H1 (cell line): ENCODE measurements around the gene CRISPLD2. TPM values are rescaled to one million over a fixed set of nuclear protein-coding genes. Genes with fewer than 3 reads are reported as not detected.

Experiments
- CTCF ChIA-PET: fragments of 300-600 bp; sonication (Branson Sonifier 250); formaldehyde crosslinking; loops from one replicate; lab custom pipeline; 2021; ENCODE audit not compliant: partially characterized antibody; lab: Charles Lee
- POLR2A ChIA-PET: fragments of 300-600 bp; sonication (Branson Sonifier 250); formaldehyde crosslinking; loops from one replicate; lab custom pipeline; 2021; ENCODE audit warnings: inconsistent platforms; ENCODE audit not compliant: partially characterized antibody; lab: Charles Lee
- DNase-seq, 2 experiments: peaks; one replicate each; pipeline versions ENCODE4 v3.0.0 to v3.0.0-alpha.2; 2010 to 2022; ENCODE audit warnings: low spot score in 2 of 2, low read depth in 1 of 2, mixed read lengths in 1 of 2
- FAIRE-seq: peaks from 2 replicates; lab custom pipeline; 2011; peaks lifted over from hg19 to GRCh38; lab: Jason Lieb, UNC
- H2AFZ ChIP-seq: 2 replicates; pipeline ENCODE4 v1.8.1; 2012; ENCODE audit warnings: low read length, inconsistent platforms
- H2AK5ac ChIP-seq: 2 replicates; pipeline ENCODE4 v1.6.1; 2013; ENCODE audit warnings: low read depth, low read length
- H2BK120ac ChIP-seq: replicated peaks from 2 replicates; pipeline ENCODE3; 2013; ENCODE audit warnings: low read depth, low read length, inconsistent platforms
- H2BK12ac ChIP-seq: 2 replicates; pipeline ENCODE4 v1.6.1; 2013; ENCODE audit warnings: low read depth, low read length
- H2BK15ac ChIP-seq: 2 replicates; pipeline ENCODE4 v1.6.1; 2013; ENCODE audit warnings: low read length
- H2BK20ac ChIP-seq: 2 replicates; pipeline ENCODE4 v1.6.1; 2013; ENCODE audit warnings: low read length
- H2BK5ac ChIP-seq: 2 replicates; pipeline ENCODE4 v1.6.1; 2013; ENCODE audit warnings: low read depth, low read length
- H3K14ac ChIP-seq: 2 replicates; pipeline ENCODE4 v1.6.1; 2013; ENCODE audit warnings: inconsistent platforms; ENCODE audit not compliant: insufficient read length
- H3K18ac ChIP-seq: 2 replicates; pipeline ENCODE4 v1.6.1; 2013; ENCODE audit warnings: low read length; ENCODE audit errors: extremely low read depth
- H3K23ac ChIP-seq: 2 replicates; pipeline ENCODE4 v1.6.1; 2013; ENCODE audit warnings: inconsistent platforms; ENCODE audit not compliant: insufficient read length
- H3K23me2 ChIP-seq: 2 replicates; pipeline ENCODE4 v1.6.1; 2013; ENCODE audit warnings: low read depth, low read length
- H3K27ac ChIP-seq: 2 replicates; pipeline ENCODE4 v1.6.1; 2011; ENCODE audit warnings: low read depth, low read length, inconsistent platforms
- H3K27me3 ChIP-seq, 4 experiments: replicated peaks in 1 of 4; 1 replicate in 1 of 4; 2 replicates in 3 of 4; pipeline versions ENCODE4 v1.6.1 to v1.8.1; 2011 to 2013; ENCODE audit warnings: low read length in 3 of 4, mild to moderate bottlenecking in 3 of 4, inconsistent platforms in 2 of 4, mixed read lengths in 2 of 4, moderate library complexity in 1 of 4; ENCODE audit not compliant: control insufficient read depth in 3 of 4, insufficient read depth in 3 of 4; ENCODE audit errors: extremely low read depth in 1 of 4
- H3K36me3 ChIP-seq, 4 experiments: 2 replicates each; pipeline versions ENCODE4 v1.6.1 to v1.8.1; 2011 to 2013; ENCODE audit warnings: mild to moderate bottlenecking in 4 of 4, low read length in 3 of 4, moderate library complexity in 2 of 4, control low read depth in 1 of 4, inconsistent platforms in 1 of 4; ENCODE audit not compliant: insufficient read depth in 4 of 4, control insufficient read depth in 2 of 4
- H3K4ac ChIP-seq: replicated peaks from 2 replicates; pipeline ENCODE3; 2013; ENCODE audit warnings: low read length, low read depth, mixed read lengths, inconsistent platforms; ENCODE audit not compliant: insufficient read length
- H3K4me1 ChIP-seq, 4 experiments: replicated peaks in 1 of 4; 1 replicate in 1 of 4; 2 replicates in 3 of 4; pipeline versions ENCODE4 v1.6.1 to v1.8.1; 2011 to 2013; ENCODE audit warnings: low read length in 3 of 4, inconsistent platforms in 2 of 4, mixed read lengths in 1 of 4; ENCODE audit not compliant: insufficient read depth in 4 of 4, control insufficient read depth in 3 of 4
- H3K4me2 ChIP-seq, 2 experiments: 2 replicates each; pipeline versions ENCODE4 v1.6.1 to v1.8.1; 2011 to 2013; ENCODE audit warnings: low read depth in 2 of 2, low read length in 2 of 2, control low read depth in 1 of 2, inconsistent platforms in 1 of 2, mild to moderate bottlenecking in 1 of 2; ENCODE audit not compliant: insufficient read depth in 1 of 2
- H3K4me3 ChIP-seq, 4 experiments: fragments of 200-600, 300-600 bp in 1 of 4; sonication (generic), shearing (Covaris generic), sonication (Bioruptor Twin) in 1 of 4; 2 replicates each; pipeline versions ENCODE4 v1.5.1 to v1.8.1; 2011 to 2016; ENCODE audit warnings: low read length in 4 of 4, low read depth in 3 of 4, control low read depth in 2 of 4, inconsistent platforms in 2 of 4, mild to moderate bottlenecking in 2 of 4, mixed read lengths in 1 of 4, moderate library complexity in 1 of 4; ENCODE audit not compliant: insufficient read depth in 2 of 4; ENCODE audit errors: extremely low read depth in 1 of 4
- H3K56ac ChIP-seq: replicated peaks from 2 replicates; pipeline ENCODE3; 2013; ENCODE audit warnings: low read depth, mild to moderate bottlenecking, mixed read lengths, low read length, inconsistent platforms; ENCODE audit not compliant: insufficient read length
- H3K79me1 ChIP-seq: 2 replicates; pipeline ENCODE4 v1.6.1; 2013; ENCODE audit warnings: low read depth, low read length, control low read depth
- H3K79me2 ChIP-seq, 2 experiments: 2 replicates each; pipeline versions ENCODE4 v1.6.1 to v1.8.1; 2012 to 2013; ENCODE audit warnings: low read length in 2 of 2, mild to moderate bottlenecking in 2 of 2, inconsistent platforms in 1 of 2; ENCODE audit not compliant: insufficient read depth in 2 of 2, control insufficient read depth in 1 of 2
- H3K9ac ChIP-seq, 4 experiments: replicated peaks in 1 of 4; 1 replicate in 1 of 4; 2 replicates in 3 of 4; pipeline versions ENCODE4 v1.6.1 to v1.8.1; 2011 to 2013; ENCODE audit warnings: low read depth in 3 of 4, low read length in 3 of 4, control low read depth in 2 of 4, mild to moderate bottlenecking in 2 of 4, moderate library complexity in 2 of 4, inconsistent platforms in 1 of 4; ENCODE audit errors: extremely low read depth in 1 of 4
- H3K9me3 ChIP-seq, 2 experiments: 2 replicates each; pipeline versions ENCODE4 v1.6.1 to v1.8.1; 2012 to 2013; ENCODE audit warnings: mild to moderate bottlenecking in 2 of 2, moderate library complexity in 2 of 2, control low read depth in 1 of 2, inconsistent platforms in 1 of 2, low read depth in 1 of 2, low read length in 1 of 2, mixed read lengths in 1 of 2; ENCODE audit not compliant: insufficient read depth in 2 of 2
- H4K20me1 ChIP-seq, 2 experiments: replicated peaks in 1 of 2; 2 replicates each; pipeline versions ENCODE3 to v1.8.1; 2011 to 2013; ENCODE audit warnings: inconsistent platforms in 2 of 2, low read length in 2 of 2, mild to moderate bottlenecking in 1 of 2; ENCODE audit not compliant: insufficient read depth in 2 of 2, control insufficient read depth in 1 of 2
- H4K5ac ChIP-seq: 2 replicates; pipeline ENCODE4 v1.6.1; 2013; ENCODE audit warnings: low read length, low read depth, mixed read lengths, inconsistent platforms; ENCODE audit not compliant: insufficient read length
- H4K8ac ChIP-seq: 2 replicates; pipeline ENCODE4 v1.8.0; 2013; ENCODE audit warnings: mild to moderate bottlenecking, moderate library complexity, low read length, inconsistent platforms; ENCODE audit not compliant: insufficient read depth; ENCODE audit errors: extremely low read depth
- H4K91ac ChIP-seq: replicated peaks from 2 replicates; pipeline ENCODE3; 2013; ENCODE audit warnings: low read length, mixed read lengths, inconsistent platforms; ENCODE audit not compliant: insufficient read length
- ATF3 ChIP-seq: IDR thresholded peaks from 2 replicates; pipeline ENCODE4 v1.6.1; 2011; ENCODE audit warnings: low read depth, mild to moderate bottlenecking, low read length; ENCODE audit not compliant: insufficient read depth
- CBX5 ChIP-seq: fragments of 300-800, 300-1000 bp; sonication (generic); IDR thresholded peaks from 2 replicates; pipeline ENCODE4 v1.7.1; 2016; ENCODE audit warnings: antibody characterized with exemption, low read length, low read depth
- CEBPB ChIP-seq: IDR thresholded peaks from 2 replicates; pipeline ENCODE4 v1.6.1; 2012; ENCODE audit warnings: low read depth, low read length
- JUN ChIP-seq: IDR thresholded peaks from 2 replicates; pipeline ENCODE4 v1.6.1; 2011; ENCODE audit warnings: low read depth, mild to moderate bottlenecking, improper control_type of control experiment, low read length
- KDM4A ChIP-seq: IDR thresholded peaks from one replicate; pipeline ENCODE4 v1.7.1; 2012; ENCODE audit warnings: low read depth, mild to moderate bottlenecking, moderate library complexity, low read length, inconsistent platforms; ENCODE audit not compliant: severe bottlenecking
- SP4 ChIP-seq: IDR thresholded peaks from 2 replicates; pipeline ENCODE4 v1.6.1; 2012; ENCODE audit warnings: low read length, inconsistent platforms
- SRF ChIP-seq: IDR thresholded peaks from 2 replicates; pipeline ENCODE4 v1.6.1; 2011; ENCODE audit warnings: mild to moderate bottlenecking, low read depth, low read length, moderate library complexity
- TAF1 ChIP-seq: IDR thresholded peaks from 2 replicates; pipeline ENCODE4 v1.6.1; 2011; ENCODE audit warnings: mild to moderate bottlenecking, low read depth, low read length
- WGBS, 2 experiments: shearing (Covaris generic) in 1 of 2; methylation state at CpG; one replicate each; pipeline versions ENCODE4 v1.1.6 to v1.1.7; 2013 to 2015; ENCODE audit warnings: low lambda C conversion rate in 2 of 2, mixed read lengths in 2 of 2, inconsistent platforms in 1 of 2, low coverage in 1 of 2, missing lambda C conversion rate in 1 of 2; ENCODE audit not compliant: insufficient replicate concordance in 2 of 2, insufficient coverage in 1 of 2, insufficient read length in 1 of 2; ENCODE audit errors: extremely low coverage in 1 of 2, missing lambda C conversion rate in 1 of 2; 5-methylcytosine and 5-hydroxymethylcytosine counted together
- polyA plus RNA-seq, 7 experiments: library from polyadenylated mRNA; depleted of rRNA in 3 of 7; stranded (reverse) in 5 of 7; unstranded in 2 of 7; fragments of >200 nt in 5 of 7; fragments of 200-250 nt in 2 of 7; gene quantifications; 1 replicate in 5 of 7; 2 replicates in 1 of 7; 4 replicates in 1 of 7; pipeline versions ENCODE4 v1.2.1 to v1.2.3, GENCODE V29; 2011 to 2013; ENCODE audit warnings: missing spikeins in 2 of 7, mixed read lengths in 2 of 7
- total RNA-seq: library from RNA; stranded (reverse); fragmentation: NEBNext Ultra II Directional; extraction: Animal tissue kit (Norgen Biotek cat#: 25700); gene quantifications from 2 replicates; pipeline ENCODE4 v1.2.1, GENCODE V29; 2021
- TF ChIP-seq, protein P1 (sequence below), 3 experiments: IDR thresholded peaks; 1 replicate in 2 of 3; 2 replicates in 1 of 3; pipeline versions ENCODE4 v1.5.1 to v1.6.1; 2011; ENCODE audit warnings: low read length in 3 of 3, mild to moderate bottlenecking in 3 of 3, inconsistent platforms in 2 of 3, low read depth in 1 of 3, moderate library complexity in 1 of 3; ENCODE audit not compliant: insufficient read depth in 1 of 3; ENCODE audit errors: control extremely low read depth in 1 of 3

The CRISPLD2 gene
- total and polyA plus RNA-seq, 2 of the 8 experiments (the other 6 are each of a cell fraction or from before 2014, with no cell fraction given), result 2.7 to 5.1 TPM

DNA sequence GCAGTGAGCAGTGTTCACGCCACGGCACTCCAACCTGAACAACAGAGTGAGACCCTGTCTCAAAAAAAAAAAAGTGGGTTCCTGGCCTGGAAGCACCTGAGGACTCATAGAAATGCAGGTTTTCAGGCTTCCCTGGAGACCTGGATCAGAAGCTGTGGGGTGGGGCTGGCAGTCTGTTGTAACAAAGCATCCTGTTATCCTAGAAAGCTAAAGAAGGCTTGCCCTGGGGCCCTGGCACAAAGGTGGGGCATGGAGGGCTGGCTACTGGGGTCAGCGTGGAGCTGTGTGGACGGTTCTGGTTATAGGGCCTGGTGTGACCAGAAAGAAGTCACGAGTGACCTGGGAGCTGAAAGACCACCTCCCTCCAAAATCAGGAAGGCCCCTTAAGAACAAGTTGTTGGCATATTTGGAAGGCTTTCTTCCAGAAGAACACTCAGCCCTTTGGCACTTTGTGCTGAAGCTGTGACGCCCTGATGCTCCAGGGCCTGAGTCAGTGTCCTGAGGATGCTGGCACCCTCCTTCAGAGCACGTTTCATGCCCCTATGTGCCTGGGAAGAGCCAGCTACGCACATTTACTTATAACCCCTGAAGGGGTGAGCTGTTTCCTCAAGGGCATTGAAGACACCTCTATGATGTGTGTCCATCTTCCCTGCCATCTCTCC lies 6.2 kb downstream of the CRISPLD2 start:
- H3K36me3 ChIP-seq, result no peaks in the 10 kb centered on the region
- no peak overlapping the region for H2BK5ac ChIP-seq
- H3K27me3 ChIP-seq, result peaks cover 0 to 4% (median 1%) of the 10 kb centered on the region in 4 experiments; a peak in 5 of 7 replicates
- no peak overlapping the region for H2AFZ ChIP-seq
- H3K9ac ChIP-seq, result no peak overlapping the region
- ChIA-PET POLR2A (interaction anchor here (1.3 kb wide), 1 partner anchor 145 kb away, joined by 3 read pairs; no protein-coding TSS in a partner anchor), CTCF (interaction anchor here (0.6 to 2.2 kb wide), 9 partner anchors 10 to 507 kb away, joined by 3 to 9 read pairs (median 4); no protein-coding TSS in a partner anchor)
- H3K18ac ChIP-seq, result no peak overlapping the region
- no peak overlapping the region for H3K23ac ChIP-seq
- DNase-seq, result no peak
- H2BK120ac ChIP-seq, result no peak overlapping the region
- H3K27ac ChIP-seq, result no peak overlapping the region
- 91% methylated on average over 8 of the region's 8 CpGs; no CpG with 5 or more reads in 1 of the 2 experiments for WGBS, 2 experiments
- no peak overlapping the region for H3K4ac ChIP-seq
- no peak overlapping the region for H4K8ac ChIP-seq
- no peak for FAIRE-seq
- no peaks in the 10 kb centered on the region for H3K23me2 ChIP-seq
- no peaks in the 10 kb centered on the region for H3K9me3 ChIP-seq
- H3K4me2 ChIP-seq, result no peak overlapping the region
- no peak overlapping the region for H3K4me3 ChIP-seq
- no peak overlapping the region for H2BK12ac ChIP-seq
- no peak overlapping the region for H4K91ac ChIP-seq
- H4K20me1 ChIP-seq, result no peaks in the 10 kb centered on the region
- no peak overlapping the region for H3K56ac ChIP-seq
- H3K79me1 ChIP-seq, result no peaks in the 10 kb centered on the region
- no peaks in the 10 kb centered on the region for H3K79me2 ChIP-seq
- peaks cover 0 to 4% (median 0%) of the 10 kb centered on the region in 4 experiments; a peak in 2 of 7 replicates for H3K4me1 ChIP-seq
- no peak overlapping the region for H2BK20ac ChIP-seq
- no peak overlapping the region for H4K5ac ChIP-seq
- H3K14ac ChIP-seq, result no peak overlapping the region
- no peak overlapping the region for H2AK5ac ChIP-seq
- H2BK15ac ChIP-seq, result no peak overlapping the region
- TF ChIP-seq JUN, result no peak
- TF ChIP-seq TAF1, result no peak
- TF ChIP-seq, protein P1, sequence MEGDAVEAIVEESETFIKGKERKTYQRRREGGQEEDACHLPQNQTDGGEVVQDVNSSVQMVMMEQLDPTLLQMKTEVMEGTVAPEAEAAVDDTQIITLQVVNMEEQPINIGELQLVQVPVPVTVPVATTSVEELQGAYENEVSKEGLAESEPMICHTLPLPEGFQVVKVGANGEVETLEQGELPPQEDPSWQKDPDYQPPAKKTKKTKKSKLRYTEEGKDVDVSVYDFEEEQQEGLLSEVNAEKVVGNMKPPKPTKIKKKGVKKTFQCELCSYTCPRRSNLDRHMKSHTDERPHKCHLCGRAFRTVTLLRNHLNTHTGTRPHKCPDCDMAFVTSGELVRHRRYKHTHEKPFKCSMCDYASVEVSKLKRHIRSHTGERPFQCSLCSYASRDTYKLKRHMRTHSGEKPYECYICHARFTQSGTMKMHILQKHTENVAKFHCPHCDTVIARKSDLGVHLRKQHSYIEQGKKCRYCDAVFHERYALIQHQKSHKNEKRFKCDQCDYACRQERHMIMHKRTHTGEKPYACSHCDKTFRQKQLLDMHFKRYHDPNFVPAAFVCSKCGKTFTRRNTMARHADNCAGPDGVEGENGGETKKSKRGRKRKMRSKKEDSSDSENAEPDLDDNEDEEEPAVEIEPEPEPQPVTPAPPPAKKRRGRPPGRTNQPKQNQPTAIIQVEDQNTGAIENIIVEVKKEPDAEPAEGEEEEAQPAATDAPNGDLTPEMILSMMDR (IDR thresholded peaks at IDR 0.05; ENCODE audit: control extremely low read depth in 1 of 3, insufficient read depth in 1 of 3, low read depth in 1 of 3, low read length in 3 of 3), result no peak
- TF ChIP-seq KDM4A, result no peak
- no peak for TF ChIP-seq SP4
- TF ChIP-seq CBX5, result no peak
- no peak for TF ChIP-seq CEBPB
- TF ChIP-seq SRF, result no peak
- TF ChIP-seq ATF3, result no peak
